Measurements from ENCODE around the gene NCKAP1. TPM values are rescaled to one million over a fixed set of nuclear protein-coding genes. Genes with fewer than 3 reads are reported as not detected.

NCKAP1 gene
- total and polyA plus RNA-seq, 2 experiments from 2014 or later, result 54.5 to 216 TPM

DNA sequence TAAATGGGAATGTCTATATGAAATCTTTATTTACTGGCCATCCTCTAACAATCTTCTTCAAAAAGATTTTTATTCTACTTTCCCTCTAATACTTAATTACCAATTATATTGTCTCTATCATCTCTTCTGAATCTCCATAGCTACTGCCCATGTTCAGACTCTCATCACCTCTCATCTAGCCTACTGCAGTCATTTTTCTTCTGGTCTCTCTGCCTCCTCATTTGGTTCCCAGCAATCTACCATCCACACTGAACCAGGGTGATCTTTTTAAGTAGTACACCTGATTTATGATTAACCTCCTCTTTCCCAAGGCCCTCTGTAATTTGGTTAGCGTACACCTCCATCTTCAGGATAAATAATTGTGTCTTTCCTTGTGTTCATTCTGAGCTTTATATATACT is 57.6 kb downstream of the NCKAP1 start:
- Histone ChIP-seq H3K4me1 (ENCODE audit: insufficient read depth) (no peaks in the 10 kb centered on the region), H2AFZ (no peak overlapping the region), H3K27ac (no peak overlapping the region), H3K4me3 (no peak overlapping the region), H3K79me2 (no peaks in the 10 kb centered on the region), H3K36me3 (replicated peaks; ENCODE audit: insufficient read depth, low read depth) (no peaks in the 10 kb centered on the region), H3K9me2 (replicated peaks; ENCODE audit: insufficient read depth) (no peaks in the 10 kb centered on the region), H3K9me3 (ENCODE audit: low read depth) (no peaks in the 10 kb centered on the region), H3K4me2 (no peak overlapping the region), H3K27me3 (no peaks in the 10 kb centered on the region), H4K20me1 (ENCODE audit: insufficient read depth, poor library complexity, severe bottlenecking) (no peaks in the 10 kb centered on the region)
- no peak for DNase-seq (ENCODE audit: low spot score)
- TF ChIP-seq EZH2 (IDR thresholded peaks at IDR 0.05; ENCODE audit: borderline replicate concordance), result no peak
- TF ChIP-seq EZH2phosphoT487 (IDR thresholded peaks at IDR 0.05; ENCODE audit: low read depth, severe bottlenecking, unreplicated experiment), result no peak
- TF ChIP-seq, protein P1, sequence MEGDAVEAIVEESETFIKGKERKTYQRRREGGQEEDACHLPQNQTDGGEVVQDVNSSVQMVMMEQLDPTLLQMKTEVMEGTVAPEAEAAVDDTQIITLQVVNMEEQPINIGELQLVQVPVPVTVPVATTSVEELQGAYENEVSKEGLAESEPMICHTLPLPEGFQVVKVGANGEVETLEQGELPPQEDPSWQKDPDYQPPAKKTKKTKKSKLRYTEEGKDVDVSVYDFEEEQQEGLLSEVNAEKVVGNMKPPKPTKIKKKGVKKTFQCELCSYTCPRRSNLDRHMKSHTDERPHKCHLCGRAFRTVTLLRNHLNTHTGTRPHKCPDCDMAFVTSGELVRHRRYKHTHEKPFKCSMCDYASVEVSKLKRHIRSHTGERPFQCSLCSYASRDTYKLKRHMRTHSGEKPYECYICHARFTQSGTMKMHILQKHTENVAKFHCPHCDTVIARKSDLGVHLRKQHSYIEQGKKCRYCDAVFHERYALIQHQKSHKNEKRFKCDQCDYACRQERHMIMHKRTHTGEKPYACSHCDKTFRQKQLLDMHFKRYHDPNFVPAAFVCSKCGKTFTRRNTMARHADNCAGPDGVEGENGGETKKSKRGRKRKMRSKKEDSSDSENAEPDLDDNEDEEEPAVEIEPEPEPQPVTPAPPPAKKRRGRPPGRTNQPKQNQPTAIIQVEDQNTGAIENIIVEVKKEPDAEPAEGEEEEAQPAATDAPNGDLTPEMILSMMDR (IDR thresholded peaks at IDR 0.05; ENCODE audit: poor library complexity), result no peak
- 97% methylated on average over 1 of the region's 1 CpG for WGBS (ENCODE audit: low lambda C conversion rate, missing lambda C conversion rate)

DNA sequence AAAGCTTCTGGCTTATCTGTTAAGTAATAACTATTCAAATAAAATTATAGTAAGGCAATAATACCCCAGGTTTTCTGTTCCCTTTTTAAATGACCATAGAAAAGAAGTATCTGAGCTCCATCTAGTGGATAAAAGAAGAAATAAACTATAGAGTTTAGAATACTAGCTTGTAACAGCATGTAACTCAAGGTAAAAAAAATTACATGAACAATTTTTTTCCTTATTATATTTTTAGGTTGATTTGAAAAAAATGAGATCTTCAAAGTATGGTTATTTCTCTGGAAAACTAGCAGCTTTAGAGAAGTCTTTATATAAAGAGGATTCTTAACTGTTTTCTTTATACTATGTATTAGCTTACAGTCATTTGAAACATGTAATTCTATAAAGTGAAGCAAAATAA is 58.1 kb downstream of the NCKAP1 start:
- no peaks in the 10 kb centered on the region for H3K9me3 ChIP-seq (ENCODE audit: low read depth)
- no peaks in the 10 kb centered on the region for H3K4me1 ChIP-seq (ENCODE audit: insufficient read depth)

DNA sequence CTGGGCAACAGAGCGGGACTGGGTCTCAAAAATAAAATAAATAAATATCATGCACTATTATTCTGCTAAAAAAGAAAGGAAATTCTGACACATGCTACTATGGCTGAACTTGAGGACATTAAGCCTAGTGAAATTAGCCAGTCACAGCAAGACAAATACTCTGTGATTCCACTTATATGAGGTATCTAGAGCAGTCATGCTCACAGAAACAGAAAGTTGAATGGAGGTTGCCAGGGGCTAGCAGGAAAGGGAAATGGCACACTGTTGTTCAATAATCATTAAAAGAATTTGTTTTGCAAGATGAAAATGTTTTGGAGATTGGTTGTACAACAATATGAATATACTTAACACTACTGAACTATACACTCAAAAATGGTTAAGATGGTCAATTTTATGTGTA is 60.8 kb downstream of the NCKAP1 start:
- Histone ChIP-seq H3K9me3 (ENCODE audit: low read depth) (peaks cover 3% of the 10 kb centered on the region), H3K79me2 (peaks cover 4% of the 10 kb centered on the region), H3K27me3 (no peaks in the 10 kb centered on the region), H3K36me3 (replicated peaks; ENCODE audit: insufficient read depth, low read depth) (no peaks in the 10 kb centered on the region), H4K20me1 (ENCODE audit: insufficient read depth, poor library complexity, severe bottlenecking) (no peaks in the 10 kb centered on the region), H3K4me3 (no peak overlapping the region), H3K9me2 (replicated peaks; ENCODE audit: insufficient read depth) (no peaks in the 10 kb centered on the region), H2AFZ (no peak overlapping the region), H3K27ac (no peak overlapping the region), H3K4me2 (no peak overlapping the region), H3K4me1 (ENCODE audit: insufficient read depth) (no peaks in the 10 kb centered on the region)
- TF ChIP-seq, protein P1 (IDR thresholded peaks at IDR 0.05; ENCODE audit: poor library complexity), result no peak
- no peak for DNase-seq (ENCODE audit: low spot score)
- 100% methylated on average over 1 of the region's 1 CpG for WGBS (ENCODE audit: low lambda C conversion rate, missing lambda C conversion rate)

More for the DNA sequence above, 58.1 kb downstream of the NCKAP1 start:
- Histone ChIP-seq H3K4me3 (no peak overlapping the region), H3K27me3 (no peaks in the 10 kb centered on the region), H3K9me2 (replicated peaks; ENCODE audit: insufficient read depth) (no peaks in the 10 kb centered on the region), H3K79me2 (no peaks in the 10 kb centered on the region), H4K20me1 (ENCODE audit: insufficient read depth, poor library complexity, severe bottlenecking) (no peaks in the 10 kb centered on the region), H3K27ac (no peak overlapping the region), H2AFZ (no peak overlapping the region), H3K36me3 (replicated peaks; ENCODE audit: insufficient read depth, low read depth) (no peaks in the 10 kb centered on the region), H3K4me2 (no peak overlapping the region)
- DNase-seq (ENCODE audit: low spot score), result peak; percentile 22
- TF ChIP-seq, protein P1 (IDR thresholded peaks at IDR 0.05; ENCODE audit: poor library complexity), result peak; percentile 68
- no peak for TF ChIP-seq EZH2 (IDR thresholded peaks at IDR 0.05; ENCODE audit: borderline replicate concordance)
